IPS-11a (cell line): Measurements from ENCODE around the gene ASB2.
A peak's percentile ranks its signal among the peaks of the same experiment; 100 is the strongest.

Source experiments
- H3K4me3 ChIP-seq: one replicate; pipeline ENCODE4 v1.5.1; 2013; ENCODE audit warnings: low read depth, low read length, control low read depth

ASB2 gene

GRCh38 chr14:93950948-93951634 is 25.3 kb downstream of the ASB2 start:
- no peak overlapping the region for H3K4me3 ChIP-seq

GRCh38 chr14:93949511-93950075 is 26.8 kb downstream of the ASB2 start:
- H3K4me3 ChIP-seq = no peak overlapping the region

- no peak overlapping the region for H3K4me3 ChIP-seq
Measured at GRCh38 chr14:93947282-93947681, 29.1 kb downstream of the ASB2 start.

GRCh38 chr14:93946541-93947090 is 29.8 kb downstream of the ASB2 start:
- H3K4me3 ChIP-seq = no peak overlapping the region

GRCh38 chr14:93946104-93946503 is 30.3 kb downstream of the ASB2 start:
- no peak overlapping the region for H3K4me3 ChIP-seq

GRCh38 chr14:93945070-93945399 is 31.3 kb downstream of the ASB2 start:
- H3K4me3 ChIP-seq = no peak overlapping the region

- H3K4me3 ChIP-seq = no peak overlapping the region
Measured at GRCh38 chr14:93944348-93945069, 31.9 kb downstream of the ASB2 start.

GRCh38 chr14:93943930-93944329 is 32.4 kb downstream of the ASB2 start:
- H3K4me3 ChIP-seq = no peak overlapping the region

- H3K4me3 ChIP-seq = no peak overlapping the region
Measured at GRCh38 chr14:93943052-93943451, 33.3 kb downstream of the ASB2 start.

GRCh38 chr14:93941293-93941910 is 35.0 kb downstream of the ASB2 start:
- no peak overlapping the region for H3K4me3 ChIP-seq

GRCh38 chr14:93940437-93940836 is 35.9 kb downstream of the ASB2 start:
- H3K4me3 ChIP-seq = no peak overlapping the region

- peak overlapping the region; percentile 44 for H3K4me3 ChIP-seq
Measured at GRCh38 chr14:93939304-93940229, 36.8 kb downstream of the ASB2 start.

GRCh38 chr14:93938751-93939303 is 37.5 kb downstream of the ASB2 start:
- peak overlapping the region; percentile 44 for H3K4me3 ChIP-seq

- no peak overlapping the region for H3K4me3 ChIP-seq
Measured at GRCh38 chr14:93937519-93937918, 38.9 kb downstream of the ASB2 start.

- H3K4me3 ChIP-seq = no peak overlapping the region
Measured at GRCh38 chr14:93936926-93937325, 39.4 kb downstream of the ASB2 start.

GRCh38 chr14:93936245-93936644 is 40.1 kb downstream of the ASB2 start:
- H3K4me3 ChIP-seq = no peak overlapping the region

GRCh38 chr14:93935213-93935612 is 41.2 kb downstream of the ASB2 start:
- H3K4me3 ChIP-seq = no peak overlapping the region

GRCh38 chr14:93932642-93933041 is 43.7 kb downstream of the ASB2 start:
- no peak overlapping the region for H3K4me3 ChIP-seq

- H3K4me3 ChIP-seq = no peak overlapping the region
Measured at GRCh38 chr14:93930989-93931307, 45.4 kb downstream of the ASB2 start.

GRCh38 chr14:93930296-93930988 is 45.9 kb downstream of the ASB2 start:
- no peak overlapping the region for H3K4me3 ChIP-seq
